T47D (cell line): Measurements from ENCODE around the gene N4BP3.
"Not testable (repeated sequence)": the region's sequence is repeated elsewhere in the genome, so short reads cannot be mapped to it uniquely, and the experiment has no call there.

Experiments used
- DNase-seq, 2 experiments: peaks; one replicate each; pipeline versions ENCODE4 v3.0.0 to v3.0.0-alpha.2; 2011 to 2012; ENCODE audit warnings: low read depth in 1 of 2, low spot score in 1 of 2
- JUND ChIP-seq: IDR thresholded peaks from 2 replicates; pipeline ENCODE4 v1.6.1; 2012; ENCODE audit warnings: low read depth
- in situ Hi-C: cut with HindIII; loops from 2 replicates; pipeline ENCODE4 v1.10.0; 2016; ENCODE audit warnings: low sequenced_read_pairs, low pct_unique_long_range_greater_than_20kb

The N4BP3 gene

GRCh38 chr5:178081571-178082243 is 31.6 kb upstream of the N4BP3 start:
- peak in 1 of 2 experiments; percentile 69 for DNase-seq
- TF ChIP-seq JUND = no peak
- in situ Hi-C loops = no loop called here

GRCh38 chr5:178083922-178084321 is 29.4 kb upstream of the N4BP3 start:
- no peak for TF ChIP-seq JUND
- in situ Hi-C loops = no loop called here
- no peak for DNase-seq

GRCh38 chr5:178085316-178085715 is 28.0 kb upstream of the N4BP3 start:
- no peak for DNase-seq
- no peak for TF ChIP-seq JUND
- in situ Hi-C loops = no loop called here

- DNase-seq = no peak
- in situ Hi-C loops = no loop called here
- no peak for TF ChIP-seq JUND
Observed at GRCh38 chr5:178086266-178086665, 27.1 kb upstream of the N4BP3 start.

GRCh38 chr5:178087199-178087598 is 26.1 kb upstream of the N4BP3 start:
- in situ Hi-C loops = not testable (repeated sequence)

GRCh38 chr5:178090856-178091255 is 22.5 kb upstream of the N4BP3 start:
- no peak for TF ChIP-seq JUND
- in situ Hi-C loops = no loop called here
- peak in 1 of 2 experiments; percentile 37 for DNase-seq

More at GRCh38 chr5:178087199-178087598, 26.1 kb upstream of the N4BP3 start:
- DNase-seq = not testable (repeated sequence)

GRCh38 chr5:178093134-178093533 is 20.2 kb upstream of the N4BP3 start:
- no peak for DNase-seq
- in situ Hi-C loops = no loop called here
- TF ChIP-seq JUND = no peak

GRCh38 chr5:178094345-178094744 is 19.0 kb upstream of the N4BP3 start:
- in situ Hi-C loops = no loop called here
- TF ChIP-seq JUND = no peak
- DNase-seq = no peak

GRCh38 chr5:178098685-178099084 is 14.6 kb upstream of the N4BP3 start:
- no peak for TF ChIP-seq JUND
- in situ Hi-C loops = no loop called here
- DNase-seq = no peak

- DNase-seq = no peak
- in situ Hi-C loops = no loop called here
- TF ChIP-seq JUND = no peak
Observed at GRCh38 chr5:178103612-178104011, 9.7 kb upstream of the N4BP3 start.

- TF ChIP-seq JUND = no peak
- in situ Hi-C loops = no loop called here
- no peak for DNase-seq
Observed at GRCh38 chr5:178104492-178104891, 8.8 kb upstream of the N4BP3 start.

- no peak for TF ChIP-seq JUND
- in situ Hi-C loops = no loop called here
Observed at GRCh38 chr5:178106086-178106485, 7.2 kb upstream of the N4BP3 start.

GRCh38 chr5:178106556-178107239 is 6.6 kb upstream of the N4BP3 start:
- TF ChIP-seq JUND = no peak
- no peak for DNase-seq
- in situ Hi-C loops = no loop called here

More at GRCh38 chr5:178106086-178106485, 7.2 kb upstream of the N4BP3 start:
- no peak for DNase-seq
